NCI-H446 treated with DMSO at 0.1 percent for 48 hours (cell line): Measurements from ENCODE around the gene SLC22A16.
"Not testable (repeated sequence)": the region's sequence is repeated elsewhere in the genome, so short reads cannot be mapped to it uniquely, and the experiment has no call there.

ENCODE experiments used
- DNase-seq: peaks from one replicate; lab custom pipeline; 2025; lab: John Stamatoyannopoulos, UW

SLC22A16 gene

GRCh38 chr6:110488606-110489190 lies 12.3 kb upstream of the SLC22A16 start:
- DNase-seq = no peak

- DNase-seq = not testable (repeated sequence)
Measured at GRCh38 chr6:110487968-110488381, 11.6 kb upstream of the SLC22A16 start.

- no peak for DNase-seq
Measured at GRCh38 chr6:110486756-110487155, 10.3 kb upstream of the SLC22A16 start.

- DNase-seq = no peak
Measured at GRCh38 chr6:110485491-110485890, 9.1 kb upstream of the SLC22A16 start.

- DNase-seq = no peak
Measured at GRCh38 chr6:110484321-110484720, 7.9 kb upstream of the SLC22A16 start.

GRCh38 chr6:110482774-110483400 lies 6.5 kb upstream of the SLC22A16 start:
- DNase-seq = no peak

GRCh38 chr6:110481081-110481480 lies 4.7 kb upstream of the SLC22A16 start:
- no peak for DNase-seq

GRCh38 chr6:110475066-110475653 lies 1.3 kb downstream of the SLC22A16 start:
- no peak for DNase-seq

- DNase-seq = no peak
Measured at GRCh38 chr6:110474500-110474899, 1.9 kb downstream of the SLC22A16 start.

- DNase-seq = no peak
Measured at GRCh38 chr6:110472739-110473138, 3.7 kb downstream of the SLC22A16 start.

GRCh38 chr6:110471726-110472365 lies 4.6 kb downstream of the SLC22A16 start:
- no peak for DNase-seq

GRCh38 chr6:110468731-110469130 lies 7.7 kb downstream of the SLC22A16 start:
- DNase-seq = no peak

- no peak for DNase-seq
Measured at GRCh38 chr6:110467566-110468140, 8.8 kb downstream of the SLC22A16 start.

GRCh38 chr6:110462884-110463481 lies 13.4 kb downstream of the SLC22A16 start:
- no peak for DNase-seq

- DNase-seq = no peak
Measured at GRCh38 chr6:110461376-110461775, 15.0 kb downstream of the SLC22A16 start.

GRCh38 chr6:110459137-110459536 lies 17.3 kb downstream of the SLC22A16 start:
- DNase-seq = no peak

GRCh38 chr6:110458476-110458875 lies 17.9 kb downstream of the SLC22A16 start:
- DNase-seq = no peak

- DNase-seq = peak; percentile 8
Measured at GRCh38 chr6:110457567-110458175, 18.7 kb downstream of the SLC22A16 start.

- DNase-seq = no peak
Measured at GRCh38 chr6:110456694-110457093, 19.7 kb downstream of the SLC22A16 start.

GRCh38 chr6:110449541-110449895 lies 26.9 kb downstream of the SLC22A16 start:
- DNase-seq = no peak

GRCh38 chr6:110448846-110449540 lies 27.4 kb downstream of the SLC22A16 start:
- no peak for DNase-seq
